NCI-H2171 (cell line): ENCODE measurements around the gene FBXO47.

Source experiments
- DNase-seq: peaks from one replicate; lab custom pipeline; 2025; lab: John Stamatoyannopoulos, UW

Gene FBXO47

DNA sequence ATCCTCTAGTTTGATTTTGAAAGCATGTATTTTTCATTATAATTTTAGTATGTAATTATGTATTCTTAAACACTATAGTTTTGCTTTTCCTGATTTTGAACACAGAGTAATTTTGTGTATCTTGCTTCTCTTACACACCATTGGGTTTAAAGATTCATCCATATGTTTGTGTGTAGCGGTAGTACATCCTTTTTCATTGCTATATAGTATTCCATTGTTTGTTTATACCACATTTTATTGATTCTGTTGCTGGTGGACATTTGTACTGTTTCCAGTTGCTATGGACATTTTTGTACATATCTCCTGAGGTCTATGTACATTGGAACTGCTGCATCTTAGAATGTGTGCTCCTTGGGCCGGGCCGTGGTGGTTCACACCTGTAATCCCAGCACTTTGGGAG, 62.3 kb downstream of the FBXO47 start:
- DNase-seq, result no peak

DNA sequence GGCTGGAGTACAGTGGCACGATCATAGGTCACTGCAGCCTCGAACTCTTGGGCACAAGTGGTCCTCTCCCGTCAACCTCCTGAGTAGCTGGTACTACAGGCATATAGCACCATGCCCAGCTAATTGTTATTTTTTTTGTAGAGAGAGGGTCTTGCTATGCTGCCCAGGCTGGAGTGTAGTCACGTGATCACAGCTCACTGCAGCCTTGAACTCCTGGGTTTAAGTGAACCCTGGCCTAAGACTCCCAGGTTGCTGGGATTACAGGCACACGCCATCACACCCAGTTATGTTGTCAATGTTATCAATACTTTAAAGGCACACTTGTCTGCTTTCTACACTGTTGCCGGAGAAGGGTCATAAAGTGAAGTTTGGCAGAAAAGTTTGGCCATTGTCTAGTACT, 63.8 kb downstream of the FBXO47 start:
- DNase-seq, result no peak

DNA sequence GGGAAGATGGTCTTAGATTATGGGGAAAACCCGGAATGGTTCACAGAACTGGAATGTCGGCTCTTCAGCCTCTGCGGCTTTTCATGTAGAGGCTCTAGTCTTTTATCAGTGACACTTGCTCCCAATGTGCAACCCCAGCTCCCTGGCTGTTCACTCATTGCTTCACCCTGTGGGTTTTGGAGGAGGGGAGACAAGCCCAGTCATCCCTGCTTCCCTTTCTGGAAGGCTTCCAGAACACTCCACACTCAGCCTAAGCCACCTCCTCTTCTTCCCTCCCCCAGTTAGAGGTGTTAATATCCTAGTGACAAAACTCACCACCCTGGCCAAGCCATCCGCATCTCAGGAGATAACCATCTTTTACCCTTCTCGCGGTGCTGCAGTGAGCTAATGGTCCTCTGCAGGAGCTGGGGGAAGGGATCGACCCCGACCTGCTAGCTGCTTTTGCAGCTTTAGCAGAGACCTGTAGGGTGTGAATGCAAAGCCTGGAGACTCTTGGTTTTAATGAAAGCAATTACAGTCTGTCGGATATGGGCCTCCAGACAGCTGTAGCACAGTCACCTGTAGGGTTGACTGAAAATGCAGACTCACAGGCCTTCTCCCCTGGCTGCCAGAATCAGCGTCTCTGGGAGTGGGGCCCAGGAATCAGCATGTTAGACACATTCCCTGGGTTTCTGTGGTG, 66.1 kb downstream of the FBXO47 start:
- DNase-seq, result no peak

DNA sequence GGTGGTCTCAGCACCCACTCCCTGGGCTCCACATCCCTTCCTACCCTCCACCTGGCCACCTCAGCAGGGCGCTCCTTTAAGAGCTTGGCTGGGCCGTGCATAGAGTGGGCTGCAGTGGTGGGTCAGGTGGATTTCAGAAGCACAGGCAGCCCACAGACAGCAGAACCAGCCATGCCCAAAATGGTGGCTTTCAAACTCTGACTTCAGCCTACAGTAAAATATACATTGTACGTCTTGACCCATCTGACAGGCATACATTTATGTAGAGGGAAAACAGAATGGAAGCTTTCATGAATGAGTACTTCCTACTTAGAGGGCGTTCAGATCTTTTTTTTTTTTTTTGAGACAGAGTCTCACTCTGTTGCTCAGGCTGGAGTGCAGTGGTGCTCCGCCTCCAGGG, 67.8 kb downstream of the FBXO47 start:
- DNase-seq, result no peak

DNA sequence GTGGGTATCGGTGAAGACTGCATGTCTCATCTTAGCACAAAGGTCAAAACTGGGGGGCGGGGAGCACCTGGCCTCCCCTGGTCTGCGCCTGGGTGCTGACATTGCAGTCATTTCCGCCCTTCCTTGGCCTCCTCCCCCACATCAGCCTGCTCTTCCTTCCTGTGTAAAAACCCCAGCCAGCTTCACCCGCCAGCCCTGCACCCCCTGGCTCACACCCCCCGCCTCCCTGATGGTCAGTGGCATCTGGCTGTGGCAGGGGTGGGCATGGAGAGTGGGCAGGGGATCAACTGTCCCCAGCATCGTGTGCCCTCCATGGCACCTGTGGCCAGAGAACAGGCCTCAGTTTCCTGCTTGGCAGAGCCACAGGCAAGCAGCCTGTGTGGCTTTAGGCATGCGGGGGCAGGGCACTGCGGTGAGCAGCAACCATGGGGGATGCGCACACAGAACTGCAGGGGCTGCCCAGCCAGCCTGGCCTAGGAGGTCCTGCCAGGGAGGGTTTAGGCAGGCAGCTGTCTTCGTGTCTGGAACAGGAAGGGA, 68.3 kb downstream of the FBXO47 start:
- DNase-seq, result no peak

DNA sequence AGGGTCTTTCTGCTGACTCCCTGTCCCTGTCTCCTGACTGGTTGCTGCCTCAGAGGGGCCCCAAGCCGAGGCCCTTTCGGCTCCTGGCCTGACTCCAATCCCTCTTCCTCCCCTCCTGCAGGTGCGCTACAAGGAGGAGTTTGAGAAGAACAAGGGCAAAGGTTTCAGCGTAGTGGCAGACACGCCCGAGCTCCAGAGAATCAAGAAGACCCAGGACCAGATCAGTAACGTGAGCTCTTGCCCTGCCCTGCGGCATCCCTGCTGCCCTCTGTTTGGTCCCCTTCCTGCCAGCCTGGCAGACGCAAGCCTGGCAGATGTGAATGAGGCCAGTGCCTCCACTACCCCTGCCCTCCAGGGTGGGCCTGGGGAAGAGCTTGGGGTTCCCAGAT, 68.9 kb downstream of the FBXO47 start:
- DNase-seq, result no peak

DNA sequence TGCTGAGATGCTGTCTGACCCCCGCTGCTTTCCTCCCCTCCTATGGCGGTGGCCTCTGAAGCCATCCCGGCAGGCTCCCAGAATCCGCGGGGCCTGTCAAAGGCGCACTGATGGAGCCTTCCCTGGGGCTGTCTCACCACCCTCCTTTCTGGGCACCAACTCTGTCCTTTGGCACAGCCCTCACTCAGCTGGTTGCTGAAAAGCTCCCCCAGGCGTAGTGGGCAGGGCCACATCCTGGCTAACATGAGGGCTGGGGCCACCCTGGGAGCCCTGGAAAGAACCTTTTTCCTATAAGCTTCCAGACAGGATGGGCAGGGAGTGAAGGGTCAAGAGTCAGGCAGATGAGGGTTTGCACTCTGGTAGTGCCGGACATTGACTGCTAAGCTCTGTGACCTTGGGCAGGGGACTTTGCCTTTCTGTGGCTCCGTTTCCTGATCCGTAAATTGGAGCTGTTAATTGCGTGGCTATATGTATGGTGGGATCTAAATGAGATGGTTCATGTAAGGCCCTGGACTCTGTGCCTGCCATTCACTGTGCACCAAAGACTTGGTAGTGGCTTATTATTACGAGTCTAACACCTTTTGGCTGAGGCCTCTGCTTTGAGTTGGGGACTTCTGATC, 69.4 kb downstream of the FBXO47 start:
- no peak for DNase-seq

DNA sequence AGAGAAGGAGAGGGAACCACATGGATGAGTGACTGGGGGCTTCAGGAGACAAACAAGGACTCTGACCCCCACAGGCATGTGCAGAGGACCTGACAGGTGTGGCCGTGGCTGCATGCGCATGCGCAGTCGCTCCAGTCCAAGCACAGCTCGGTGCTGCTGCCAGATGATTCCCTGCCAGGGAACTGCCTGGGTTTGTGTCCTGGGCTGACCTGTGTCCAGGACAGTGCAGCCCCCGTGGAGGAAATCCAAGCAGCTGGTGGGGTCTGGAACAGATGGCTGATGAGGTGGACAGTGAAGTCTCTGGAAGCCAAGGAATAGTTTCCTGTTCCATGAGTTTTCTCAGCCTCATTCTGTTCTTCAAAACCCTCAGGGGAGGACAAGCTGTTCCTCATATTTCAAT, 70.0 kb downstream of the FBXO47 start:
- no peak for DNase-seq

DNA sequence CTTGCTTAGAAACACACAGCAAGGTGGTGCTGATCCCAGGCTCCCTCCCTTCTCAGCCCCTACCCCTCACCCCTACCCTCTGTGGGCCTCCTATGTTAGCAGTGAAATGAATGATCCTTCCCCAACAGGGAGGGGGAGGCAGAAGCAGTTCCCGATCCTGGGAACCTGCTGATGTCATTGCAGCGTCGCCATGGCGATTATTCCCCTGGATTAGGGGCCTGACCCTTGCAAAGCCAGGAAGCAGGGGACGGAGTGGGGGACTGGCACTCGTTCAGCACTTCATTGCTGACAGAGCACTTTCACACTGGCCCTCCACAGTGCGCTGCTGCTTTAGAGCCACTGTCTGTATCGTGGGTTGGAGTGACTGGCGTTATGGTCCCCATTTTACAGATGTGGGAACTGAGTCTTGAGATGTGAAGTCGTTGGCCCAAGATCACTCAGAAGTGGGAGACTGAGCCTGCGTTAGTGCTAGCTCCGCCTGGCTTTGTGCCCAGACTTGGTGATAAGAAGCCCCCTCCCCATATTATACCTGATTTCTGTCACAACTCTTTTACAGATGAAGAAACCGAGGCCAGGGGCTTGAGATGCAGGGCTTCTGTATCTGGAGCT, 70.8 kb downstream of the FBXO47 start:
- no peak for DNase-seq

DNA sequence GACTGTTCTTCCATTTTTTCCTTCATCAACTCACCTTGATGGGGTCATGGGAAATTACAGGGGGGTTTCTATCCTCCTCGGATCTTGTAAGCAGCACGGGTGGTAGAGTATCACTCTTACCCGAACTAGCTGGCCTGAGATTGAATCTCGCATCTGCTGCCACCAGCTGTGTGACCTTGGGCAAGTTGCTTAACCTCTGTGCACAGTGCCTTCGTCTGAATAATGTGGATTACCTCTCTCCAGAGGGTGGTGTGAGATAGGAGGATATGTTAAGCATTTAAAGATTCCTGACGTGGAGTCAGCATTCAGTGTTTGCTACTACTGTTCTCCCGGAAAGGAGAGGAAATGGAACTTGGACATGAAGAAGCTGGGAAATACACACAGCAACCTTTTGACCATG, 72.9 kb downstream of the FBXO47 start:
- DNase-seq, result no peak

DNA sequence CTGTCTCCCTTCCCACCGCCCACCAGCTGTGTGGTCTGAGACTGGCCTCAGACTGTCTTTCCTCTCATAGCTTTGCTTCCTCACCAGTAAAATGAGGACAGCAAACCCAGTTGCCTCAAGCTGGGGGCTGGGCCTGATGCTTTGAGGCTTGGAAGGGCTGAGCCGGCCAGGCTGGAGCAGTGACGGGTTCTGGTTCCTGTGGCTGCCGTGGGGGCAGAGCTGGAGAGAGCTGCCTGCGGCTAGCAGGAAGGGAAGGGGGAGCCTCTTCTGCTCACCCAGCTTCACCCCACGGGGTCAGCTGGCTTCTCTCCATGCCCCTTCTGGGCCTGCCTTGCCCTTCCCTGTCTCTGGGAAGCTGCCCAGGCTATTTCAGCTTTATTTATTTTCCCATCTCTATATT, 73.6 kb downstream of the FBXO47 start:
- DNase-seq, result no peak

DNA sequence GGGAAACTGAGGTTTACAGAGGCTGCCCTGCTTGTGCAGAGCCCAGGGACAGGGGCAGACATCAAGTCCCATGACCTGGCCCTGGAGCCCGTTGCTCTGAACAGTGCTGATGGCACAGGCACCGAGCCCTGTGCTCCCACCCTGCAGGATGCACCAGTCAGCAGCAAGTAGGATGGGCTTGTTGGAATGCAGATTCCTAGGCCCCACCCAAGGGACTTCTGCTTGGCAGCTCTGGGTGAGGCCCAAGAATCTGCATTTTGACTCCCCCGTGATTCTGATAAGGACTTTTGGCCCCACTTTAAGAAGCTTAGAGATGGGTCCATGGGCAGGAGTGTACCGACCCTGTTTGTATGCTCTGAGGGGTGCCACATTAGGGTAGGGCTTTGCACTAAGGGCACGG, 74.1 kb downstream of the FBXO47 start:
- DNase-seq, result no peak

DNA sequence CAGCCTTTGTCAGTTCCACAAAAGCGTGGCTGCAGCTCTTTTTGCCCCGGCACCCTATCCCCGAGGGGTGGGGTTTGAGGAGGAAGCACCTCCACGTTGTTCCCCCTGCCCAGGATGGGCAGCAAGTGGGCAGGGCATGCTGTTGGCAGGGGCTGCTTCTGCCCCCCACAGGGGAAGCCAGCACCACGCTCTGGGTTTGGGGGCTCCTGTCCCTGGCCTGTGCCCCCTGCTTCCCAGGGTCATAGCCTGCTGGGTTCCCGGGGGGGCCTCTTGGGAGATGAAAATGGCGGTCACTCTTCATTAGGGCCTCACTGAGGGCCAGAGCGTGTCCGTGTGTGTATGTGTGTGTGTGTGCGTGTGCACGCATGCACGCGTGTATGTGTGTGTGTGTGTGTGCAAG, 74.6 kb downstream of the FBXO47 start:
- DNase-seq, result no peak

DNA sequence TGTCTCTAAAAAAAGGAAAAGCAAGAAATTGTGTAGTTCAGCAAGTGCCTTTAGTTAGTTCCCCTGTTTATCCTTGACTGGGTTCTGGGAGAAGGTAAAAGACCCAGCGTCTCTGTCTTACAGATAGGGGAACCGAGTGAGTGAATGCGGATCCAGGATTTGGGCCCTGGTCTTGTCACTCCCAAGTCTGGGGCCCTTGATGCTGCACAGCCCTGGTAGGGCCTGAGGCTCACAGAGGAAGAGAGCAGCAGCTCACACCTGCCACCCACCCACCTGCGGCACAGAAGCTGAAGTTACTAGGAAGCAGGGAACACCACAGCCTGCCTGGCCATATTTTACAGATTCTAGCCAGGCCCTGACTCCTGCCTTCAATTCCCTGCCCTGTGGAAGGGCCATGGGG, 75.1 kb downstream of the FBXO47 start:
- no peak for DNase-seq

DNA sequence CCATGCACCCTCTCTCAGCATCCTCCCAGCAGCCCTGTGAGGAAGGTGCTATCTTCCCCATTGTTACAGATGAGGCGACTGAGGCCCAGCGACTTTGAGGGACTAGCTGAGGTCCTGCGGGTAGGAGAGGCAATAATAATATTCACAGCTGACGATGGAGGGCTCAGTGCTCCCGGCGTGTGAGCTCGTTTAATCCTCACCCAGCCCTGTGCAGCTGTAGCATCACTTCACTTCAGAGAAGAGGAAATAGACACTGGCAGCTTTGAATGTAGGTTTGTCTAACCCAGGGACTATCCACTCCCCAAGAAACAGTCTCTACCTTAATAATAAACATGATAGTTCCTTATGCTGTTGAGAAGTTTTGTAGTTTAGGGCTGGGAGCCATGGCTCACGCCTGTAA, 75.8 kb downstream of the FBXO47 start:
- DNase-seq, result no peak

DNA sequence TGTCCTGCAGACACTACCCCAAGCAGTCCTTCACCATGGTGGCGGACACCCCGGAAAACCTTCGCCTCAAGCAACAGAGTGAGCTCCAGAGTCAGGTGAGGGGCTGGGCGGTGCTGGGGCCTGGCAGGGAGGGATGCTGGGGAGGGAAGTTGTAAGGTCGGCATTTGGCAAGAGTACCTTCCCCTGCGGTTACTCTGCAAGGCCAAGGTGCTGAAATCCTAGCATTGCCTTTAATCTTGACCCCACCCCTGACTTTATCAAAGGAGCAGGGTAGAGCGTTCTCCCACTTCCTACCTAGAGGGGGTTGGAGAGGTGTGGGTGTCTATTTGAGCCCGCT, 76.8 kb downstream of the FBXO47 start:
- DNase-seq, result no peak

DNA sequence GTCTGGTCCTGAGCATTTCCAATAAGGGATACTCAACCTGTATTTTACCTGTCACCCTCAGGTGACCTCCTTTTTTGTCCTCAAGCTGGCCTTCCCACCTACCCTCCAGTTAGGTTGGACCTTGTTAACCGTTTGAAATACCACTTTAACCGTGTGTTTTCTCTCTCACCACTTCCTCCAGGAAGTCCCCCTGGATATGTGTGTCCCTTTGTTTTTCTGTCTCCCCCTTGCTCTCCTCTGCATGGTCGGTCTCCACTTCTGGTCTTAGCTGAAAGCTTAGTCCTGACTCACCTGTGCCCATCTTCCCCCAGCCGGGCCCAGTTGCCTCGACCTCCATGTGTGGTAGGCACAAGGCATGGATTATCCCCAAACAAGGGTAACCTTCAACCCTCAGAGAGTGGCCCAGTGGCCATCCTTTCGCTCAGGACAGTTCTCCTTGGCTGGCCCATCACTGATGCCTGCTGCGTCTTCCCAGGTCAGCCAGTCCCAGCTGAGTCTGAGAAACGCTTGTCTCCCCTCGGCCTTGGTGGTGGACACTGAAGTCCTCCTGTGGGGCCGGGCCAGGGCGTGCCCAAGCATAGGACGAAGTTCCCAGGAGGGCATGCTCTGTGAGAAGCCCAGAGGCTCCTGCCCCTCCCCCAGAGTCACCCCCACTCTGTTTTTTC, 77.3 kb downstream of the FBXO47 start:
- DNase-seq, result no peak

DNA sequence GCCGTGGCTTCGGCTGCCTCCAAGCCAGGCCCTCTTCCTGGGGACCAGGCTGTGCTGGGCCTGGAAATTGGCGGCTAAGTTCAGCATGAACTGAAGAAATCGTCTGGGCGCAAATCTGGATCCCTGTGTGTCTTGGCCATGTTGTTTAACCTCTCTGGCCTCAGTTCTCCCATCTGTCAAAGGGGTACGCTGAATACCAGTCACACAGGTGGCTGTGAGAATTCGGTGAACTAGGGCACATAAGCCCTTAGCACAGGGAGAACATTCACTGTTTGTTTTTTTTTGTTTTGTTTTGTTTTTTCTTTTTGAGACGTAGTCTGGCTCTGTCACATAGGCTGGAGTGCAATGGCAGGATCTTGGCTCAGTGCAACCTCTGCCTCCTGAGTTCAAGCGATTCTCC, 78.4 kb downstream of the FBXO47 start:
- DNase-seq, result no peak

DNA sequence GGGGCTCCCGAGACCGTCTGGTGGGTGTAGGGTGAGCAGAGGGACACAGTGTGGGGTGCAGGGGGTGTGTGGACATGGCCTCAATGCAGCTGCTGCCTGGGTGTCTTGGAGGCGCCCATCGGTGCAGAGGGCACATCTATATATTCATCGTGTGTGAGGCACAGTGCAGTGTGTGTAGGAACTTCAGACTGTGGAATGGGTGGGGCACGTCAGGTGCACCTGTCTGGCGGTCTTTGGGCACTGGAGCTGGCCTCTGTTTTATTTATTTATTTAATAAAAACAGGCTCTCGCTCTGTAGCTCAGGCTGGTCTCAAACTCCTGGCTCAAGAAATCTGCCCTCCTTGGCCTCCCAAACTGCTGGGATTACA, 80.6 kb downstream of the FBXO47 start:
- DNase-seq, result no peak
